Activated CD4-positive, CD25-positive, alpha-beta regulatory T cell treated with anti-CD3 and anti-CD28 coated beads, Interleukin-2, amount 50 U/mL, for 24 hours (primary cell): ENCODE data around the gene SCUBE2.

Source experiments
- ATAC-seq, 2 donors: fragments of 150-1000 bp; cut with Tn5 transposase; one replicate each; pipeline ENCODE4 v1.10.0; 2021; ENCODE audit warnings: mild to moderate bottlenecking in 1 of 2, moderate library complexity in 1 of 2

Gene SCUBE2

GRCh38 chr11:9091044-9091922, at the start of gene SCUBE2:
TSS of gene SCUBE2 (minus strand) at chr11:9091599. CDS start at chr11:9091528, 71 bp downstream.
- ATAC-seq, result no peak

GRCh38 chr11:9141186-9141585, 49.8 kb upstream of the SCUBE2 start:
- no peak for ATAC-seq

GRCh38 chr11:9139628-9140357, 48.4 kb upstream of the SCUBE2 start:
- ATAC-seq, result no peak

- peak in 1 of 2 donors; percentile 49 for ATAC-seq
These were observed 47.5 kb upstream of the SCUBE2 start for GRCh38 chr11:9138612-9139579.

- no peak for ATAC-seq
These were observed 46.7 kb upstream of the SCUBE2 start for GRCh38 chr11:9138133-9138453.

- ATAC-seq, result peak; percentile 77 to 82
These were observed 46.1 kb upstream of the SCUBE2 start for GRCh38 chr11:9137293-9138132.

GRCh38 chr11:9136741-9137140, 45.3 kb upstream of the SCUBE2 start:
- ATAC-seq, result no peak

- no peak for ATAC-seq
These were observed 42.6 kb upstream of the SCUBE2 start for GRCh38 chr11:9133956-9134355.

- ATAC-seq, result no peak
These were observed 40.9 kb upstream of the SCUBE2 start for GRCh38 chr11:9132203-9132878.

GRCh38 chr11:9130297-9130696, 38.9 kb upstream of the SCUBE2 start:
- ATAC-seq, result no peak

- ATAC-seq, result no peak
These were observed 35.2 kb upstream of the SCUBE2 start for GRCh38 chr11:9126636-9127035.

- no peak for ATAC-seq
These were observed 33.9 kb upstream of the SCUBE2 start for GRCh38 chr11:9125185-9125886.

GRCh38 chr11:9123595-9124304, 32.4 kb upstream of the SCUBE2 start:
- no peak for ATAC-seq

GRCh38 chr11:9121469-9121796, 30.0 kb upstream of the SCUBE2 start:
- ATAC-seq, result no peak

GRCh38 chr11:9120664-9121468, 29.5 kb upstream of the SCUBE2 start:
- no peak for ATAC-seq

- no peak for ATAC-seq
These were observed 26.9 kb upstream of the SCUBE2 start for GRCh38 chr11:9118277-9118676.

GRCh38 chr11:9112075-9112474, 20.7 kb upstream of the SCUBE2 start:
- ATAC-seq, result no peak

GRCh38 chr11:9109858-9110731, 18.7 kb upstream of the SCUBE2 start:
- no peak for ATAC-seq
